Vagina (tissue), 2 donors: Measurements from ENCODE around the gene NEIL1.

Source experiments
- CTCF ChIP-seq, 3 experiments: fragments of 450-650 bp in 2 of 3; fragments of 200-600 bp in 1 of 3; sonication (generic) in 1 of 3; IDR thresholded peaks; one replicate each; pipeline ENCODE4 v1.5.1; 2017 to 2019; ENCODE audit warnings: antibody characterized with exemption in 3 of 3, mild to moderate bottlenecking in 2 of 3, moderate library complexity in 2 of 3
- POLR2A ChIP-seq, 2 donors: fragments of 450-650 bp; IDR thresholded peaks; one replicate each; pipeline ENCODE4 v1.6.1; 2017; ENCODE audit warnings: antibody characterized with exemption in 2 of 2, mild to moderate bottlenecking in 2 of 2, moderate library complexity in 2 of 2

- TF ChIP-seq POLR2A (IDR thresholded peaks at IDR 0.05) (no peak), CTCF (IDR thresholded peaks at IDR 0.05) (no peak)
These were observed 20.2 kb downstream of the NEIL1 start for GRCh38 chr15:75367006-75367405.
